Urothelium cell line (cell line): ENCODE measurements around the gene INIP.
"Not testable (repeated sequence)": the region's sequence is repeated elsewhere in the genome, so short reads cannot be mapped to it uniquely, and the experiment has no call there.

Experiments
- DNase-seq: peaks from one replicate; pipeline ENCODE4 v3.0.0; 2011; ENCODE audit warnings: low spot score, mixed read lengths
- FAIRE-seq: peaks from 2 replicates; lab custom pipeline; 2011; peaks lifted over from hg19 to GRCh38; lab: Jason Lieb, UNC

INIP gene

GRCh38 chr9:112677040-112677439, 40.9 kb downstream of the INIP start:
- DNase-seq (no peak), FAIRE-seq (no peak)

GRCh38 chr9:112673221-112673620, 44.7 kb downstream of the INIP start:
- FAIRE-seq, DNase-seq: not testable (repeated sequence)

- DNase-seq = no peak
- no peak for FAIRE-seq
Measured at GRCh38 chr9:112670991-112671625, 46.8 kb downstream of the INIP start.

GRCh38 chr9:112669326-112669725, 48.6 kb downstream of the INIP start:
- FAIRE-seq = no peak
- DNase-seq = no peak

- no peak for DNase-seq
- FAIRE-seq = no peak
Measured at GRCh38 chr9:112665347-112665746, 52.6 kb downstream of the INIP start.

- DNase-seq (no peak), FAIRE-seq (no peak)
Measured at GRCh38 chr9:112664531-112664930, 53.4 kb downstream of the INIP start.

GRCh38 chr9:112663681-112664080, 54.2 kb downstream of the INIP start:
- DNase-seq = no peak
- FAIRE-seq = no peak

GRCh38 chr9:112659906-112660305, 58.0 kb downstream of the INIP start:
- no peak for FAIRE-seq
- DNase-seq = no peak

- FAIRE-seq = no peak
Measured at GRCh38 chr9:112655668-112656067, 62.2 kb downstream of the INIP start.

GRCh38 chr9:112654282-112654681, 63.6 kb downstream of the INIP start:
- FAIRE-seq (no peak), DNase-seq (no peak)

More at GRCh38 chr9:112655668-112656067, 62.2 kb downstream of the INIP start:
- no peak for DNase-seq

- DNase-seq = no peak
- no peak for FAIRE-seq
Measured at GRCh38 chr9:112648624-112649023, 69.3 kb downstream of the INIP start.

- DNase-seq = no peak
Measured at GRCh38 chr9:112647596-112647995, 70.3 kb downstream of the INIP start.

GRCh38 chr9:112642126-112642525, 75.8 kb downstream of the INIP start:
- FAIRE-seq (no peak), DNase-seq (no peak)

More at GRCh38 chr9:112647596-112647995, 70.3 kb downstream of the INIP start:
- no peak for FAIRE-seq

GRCh38 chr9:112640311-112640710, 77.6 kb downstream of the INIP start:
- DNase-seq (no peak), FAIRE-seq (no peak)
